ENCODE measurements around the gene TMC2.
"Not testable (repeated sequence)": the region's sequence is repeated elsewhere in the genome, so short reads cannot be mapped to it uniquely, and the experiment has no call there.

TMC2 gene, protein sequence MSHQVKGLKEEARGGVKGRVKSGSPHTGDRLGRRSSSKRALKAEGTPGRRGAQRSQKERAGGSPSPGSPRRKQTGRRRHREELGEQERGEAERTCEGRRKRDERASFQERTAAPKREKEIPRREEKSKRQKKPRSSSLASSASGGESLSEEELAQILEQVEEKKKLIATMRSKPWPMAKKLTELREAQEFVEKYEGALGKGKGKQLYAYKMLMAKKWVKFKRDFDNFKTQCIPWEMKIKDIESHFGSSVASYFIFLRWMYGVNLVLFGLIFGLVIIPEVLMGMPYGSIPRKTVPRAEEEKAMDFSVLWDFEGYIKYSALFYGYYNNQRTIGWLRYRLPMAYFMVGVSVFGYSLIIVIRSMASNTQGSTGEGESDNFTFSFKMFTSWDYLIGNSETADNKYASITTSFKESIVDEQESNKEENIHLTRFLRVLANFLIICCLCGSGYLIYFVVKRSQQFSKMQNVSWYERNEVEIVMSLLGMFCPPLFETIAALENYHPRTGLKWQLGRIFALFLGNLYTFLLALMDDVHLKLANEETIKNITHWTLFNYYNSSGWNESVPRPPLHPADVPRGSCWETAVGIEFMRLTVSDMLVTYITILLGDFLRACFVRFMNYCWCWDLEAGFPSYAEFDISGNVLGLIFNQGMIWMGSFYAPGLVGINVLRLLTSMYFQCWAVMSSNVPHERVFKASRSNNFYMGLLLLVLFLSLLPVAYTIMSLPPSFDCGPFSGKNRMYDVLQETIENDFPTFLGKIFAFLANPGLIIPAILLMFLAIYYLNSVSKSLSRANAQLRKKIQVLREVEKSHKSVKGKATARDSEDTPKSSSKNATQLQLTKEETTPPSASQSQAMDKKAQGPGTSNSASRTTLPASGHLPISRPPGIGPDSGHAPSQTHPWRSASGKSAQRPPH

DNA sequence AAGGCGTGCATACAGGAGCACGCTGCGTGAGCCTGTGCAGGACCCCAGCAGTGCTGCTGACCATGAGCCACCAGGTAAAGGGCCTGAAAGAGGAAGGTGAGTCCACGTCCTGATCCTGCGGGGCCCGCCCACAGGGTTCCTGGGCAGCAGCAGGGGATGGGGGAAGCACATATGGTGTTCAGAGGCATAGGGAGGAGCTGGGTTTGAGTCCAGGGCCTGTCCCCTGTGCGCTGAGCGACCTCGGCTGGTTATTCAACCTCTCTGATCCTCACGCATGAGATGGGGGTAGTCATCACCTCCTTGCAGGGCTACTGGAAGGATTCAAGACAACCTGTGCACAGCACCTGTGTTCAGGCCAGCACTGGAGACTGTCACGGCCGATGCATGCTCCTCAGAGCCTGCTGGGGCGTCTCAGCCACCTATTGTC, at the start of gene TMC2:
Gene TMC2, plus strand, starts transcription at position 14 of the 427 bp plus-strand sequence. Its CDS starts 49 bp downstream, at position 63.
- no peak for DNase-seq (ENCODE audit: low read depth)

DNA sequence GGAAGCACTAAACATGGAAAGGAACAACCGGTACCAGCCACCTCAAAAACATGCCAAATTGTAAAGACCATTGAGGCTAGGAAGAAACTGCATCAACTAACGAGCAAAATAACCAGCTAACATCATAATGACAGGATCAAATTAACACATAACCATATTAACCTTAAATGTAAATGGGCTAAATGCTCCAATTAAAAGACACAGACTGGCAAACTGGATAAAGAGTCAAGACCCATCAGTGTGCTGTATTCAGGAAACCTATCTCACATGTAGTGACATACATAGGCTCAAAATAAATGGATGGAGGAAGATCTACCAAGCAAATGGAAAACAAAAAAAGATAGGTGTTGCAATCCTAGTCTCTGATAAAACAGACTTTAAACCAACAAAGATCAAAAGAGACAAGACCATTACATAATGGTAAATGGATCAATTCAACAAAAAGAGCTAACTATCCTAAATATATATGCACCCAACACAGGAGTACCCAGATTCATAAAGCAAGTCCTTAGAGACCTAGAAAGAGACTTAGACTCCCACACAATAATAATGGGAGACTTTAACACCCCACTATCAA, 33.5 kb upstream of the TMC2 start:
- not testable (repeated sequence) for DNase-seq (ENCODE audit: low read depth)

DNA sequence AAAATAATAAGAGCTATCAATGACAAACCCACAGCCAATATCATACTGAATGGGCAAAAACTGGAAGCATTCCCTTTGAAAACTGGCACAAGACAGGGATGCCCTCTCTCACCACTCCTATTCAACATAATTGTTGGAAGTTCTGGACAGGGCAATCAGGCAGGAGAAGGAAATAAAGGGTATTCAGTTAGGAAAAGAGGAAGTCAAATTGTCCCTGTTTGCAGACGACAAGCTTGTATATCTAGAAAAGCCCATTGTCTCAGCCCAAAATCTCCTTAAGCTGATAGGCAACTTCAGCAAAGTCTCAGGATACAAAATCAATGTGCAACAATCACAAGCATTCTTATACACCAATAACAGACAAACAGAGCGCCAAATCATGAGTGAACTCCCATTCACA, 31.6 kb upstream of the TMC2 start:
- DNase-seq (ENCODE audit: low read depth) = not testable (repeated sequence)

DNA sequence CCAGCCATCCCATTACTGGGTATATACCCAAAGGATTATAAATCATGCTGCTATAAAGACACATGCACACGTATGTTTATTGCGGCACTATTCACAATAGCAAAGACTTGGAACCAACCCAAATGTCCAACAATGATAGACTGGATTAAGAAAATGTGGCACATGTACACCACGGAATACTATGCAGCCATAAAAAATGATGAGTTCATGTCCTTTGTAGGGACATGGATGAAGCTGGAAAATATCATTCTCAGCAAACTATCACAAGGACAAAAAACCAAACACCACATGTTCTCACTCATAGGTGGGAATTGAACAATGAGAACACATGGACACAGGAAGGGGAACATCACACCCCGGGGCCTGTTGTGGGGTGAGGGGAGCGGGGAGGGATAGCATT, 29.9 kb upstream of the TMC2 start:
- DNase-seq (ENCODE audit: low read depth) = not testable (repeated sequence)

DNA sequence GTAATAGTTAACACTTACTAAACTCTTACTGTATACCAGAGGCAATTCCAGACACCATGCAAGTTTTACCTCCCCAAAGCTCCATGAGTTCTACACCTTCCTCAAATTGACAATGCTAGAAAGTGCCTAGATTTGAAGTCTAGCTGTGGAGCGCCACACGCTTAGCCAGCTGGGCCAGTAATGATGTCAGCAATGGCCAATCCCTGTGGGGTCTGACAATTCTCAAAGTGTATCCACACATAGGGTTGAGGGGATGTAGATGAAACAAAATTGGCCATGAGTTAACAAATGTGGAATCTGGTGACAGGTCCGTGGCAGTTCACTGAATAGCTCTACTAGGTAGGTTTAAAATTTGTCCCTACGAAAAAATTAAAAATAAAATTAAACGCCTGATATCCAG, 28.9 kb upstream of the TMC2 start:
- DNase-seq (ENCODE audit: low read depth) = no peak

DNA sequence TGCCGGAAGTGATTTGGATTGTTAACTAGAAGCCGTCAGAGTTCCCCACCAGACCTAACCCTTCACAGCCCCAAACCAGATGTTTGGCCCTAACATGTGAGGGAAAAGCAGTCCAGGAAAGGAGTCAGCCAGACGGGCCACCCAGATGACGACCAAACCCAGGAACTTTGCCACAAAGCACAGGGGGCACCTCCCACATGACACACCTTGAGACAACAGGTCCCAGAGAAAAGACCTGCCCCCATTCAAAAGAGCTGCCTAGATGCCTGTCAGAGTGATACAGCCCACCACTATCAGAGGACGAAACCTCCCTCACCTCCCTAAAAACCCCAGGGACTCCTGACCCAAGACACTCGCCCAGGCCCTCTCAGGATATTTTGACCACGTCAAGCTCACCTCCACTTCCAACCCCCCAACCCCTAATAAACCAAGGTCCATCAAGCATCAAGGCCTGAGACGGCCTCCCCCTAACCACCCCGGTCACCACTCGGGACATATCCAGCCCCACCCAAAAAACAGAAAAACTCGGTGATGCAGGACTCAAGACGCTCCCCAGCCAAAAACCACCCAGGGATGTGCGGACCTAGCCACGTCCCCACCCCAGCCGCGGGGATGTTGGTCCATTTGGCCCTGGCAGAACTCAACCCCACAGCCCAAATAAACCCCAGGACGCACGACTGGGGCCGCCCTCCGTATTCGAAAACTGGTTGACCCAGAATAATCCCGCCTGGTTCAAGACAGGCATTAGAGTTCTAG, 28.3 kb upstream of the TMC2 start:
- DNase-seq (ENCODE audit: low read depth) = no peak

DNA sequence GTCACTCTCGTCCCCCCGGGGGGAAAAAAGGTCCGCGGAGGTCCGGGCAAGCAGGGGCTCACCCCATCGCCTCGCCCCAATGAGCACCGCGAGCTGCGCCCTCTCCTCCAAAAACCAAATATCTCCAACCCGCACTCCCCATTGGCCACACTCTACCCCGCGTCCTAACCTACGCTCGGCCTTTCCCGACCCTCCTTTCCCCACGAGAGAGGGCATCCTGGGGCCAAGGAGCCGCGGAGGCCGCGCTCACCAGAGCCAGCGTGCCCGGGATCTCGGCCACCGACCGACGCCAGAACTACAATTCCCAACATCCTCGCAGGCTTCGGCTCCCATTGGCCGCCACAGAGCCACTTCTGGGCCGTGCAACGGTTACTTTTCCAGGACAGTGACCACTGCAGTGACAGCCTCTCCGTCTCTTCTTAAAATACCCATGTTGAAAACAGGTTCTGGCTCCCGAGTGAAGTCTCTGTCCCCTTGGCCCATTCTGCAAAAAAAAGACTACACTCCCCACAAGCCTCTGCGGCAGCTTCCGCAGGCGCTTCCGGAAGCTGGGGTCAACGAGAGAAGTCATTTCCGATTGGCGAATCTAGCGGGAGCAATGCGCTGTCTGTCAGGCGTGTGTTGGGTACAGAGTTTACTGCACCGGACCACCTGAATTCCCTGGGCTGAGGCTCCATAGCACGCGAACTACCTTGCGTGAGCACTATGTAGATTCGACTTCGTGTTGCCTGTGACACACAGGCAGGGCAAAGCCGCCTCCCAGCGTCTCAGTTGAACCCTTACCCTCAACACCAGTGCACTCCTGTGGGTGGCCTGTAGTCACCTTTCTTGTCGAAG, 27.5 kb upstream of the TMC2 start, which contains the start of gene ZNF343:
Gene ZNF343, minus strand, starts transcription at position 285 of the 837 bp plus-strand sequence. CDS start 15,020 bp downstream, outside the sequence.
- no peak for DNase-seq (ENCODE audit: low read depth)

DNA sequence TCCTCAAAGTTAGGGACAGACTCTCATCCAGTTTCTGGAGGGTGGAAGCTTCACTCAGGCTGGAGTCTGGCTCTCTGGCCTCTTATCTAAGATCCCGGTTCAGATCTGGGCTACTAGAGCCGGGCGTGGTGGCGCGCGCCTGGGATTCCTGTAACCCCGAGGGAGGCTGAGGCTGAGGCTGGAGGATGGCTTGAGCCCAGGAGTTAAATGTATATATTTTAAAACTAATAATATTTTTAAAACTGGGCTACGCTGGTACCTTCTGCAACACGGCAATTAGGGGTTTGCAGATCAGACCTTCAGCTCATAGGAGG, 26.9 kb upstream of the TMC2 start:
- DNase-seq (ENCODE audit: low read depth) = no peak

DNA sequence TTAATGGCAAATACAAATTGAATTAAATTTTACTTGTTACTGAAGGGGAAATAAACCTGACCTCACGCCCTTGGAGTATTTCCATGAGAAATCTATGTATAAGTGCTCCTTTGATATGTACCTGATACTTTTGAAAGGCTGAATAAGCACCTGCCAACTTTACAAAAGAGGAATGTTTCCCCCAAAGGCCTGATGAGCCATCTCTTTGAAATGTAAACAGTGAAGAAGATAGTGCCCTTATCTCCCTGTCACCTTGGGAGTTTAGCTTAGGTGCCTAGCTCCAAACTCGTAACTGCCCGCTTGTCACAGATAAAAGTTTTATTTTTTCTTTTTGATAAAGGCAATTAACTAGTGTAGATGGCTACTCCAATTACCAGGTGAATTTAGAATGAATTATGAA, 26.6 kb upstream of the TMC2 start:
- no peak for DNase-seq (ENCODE audit: low read depth)

DNA sequence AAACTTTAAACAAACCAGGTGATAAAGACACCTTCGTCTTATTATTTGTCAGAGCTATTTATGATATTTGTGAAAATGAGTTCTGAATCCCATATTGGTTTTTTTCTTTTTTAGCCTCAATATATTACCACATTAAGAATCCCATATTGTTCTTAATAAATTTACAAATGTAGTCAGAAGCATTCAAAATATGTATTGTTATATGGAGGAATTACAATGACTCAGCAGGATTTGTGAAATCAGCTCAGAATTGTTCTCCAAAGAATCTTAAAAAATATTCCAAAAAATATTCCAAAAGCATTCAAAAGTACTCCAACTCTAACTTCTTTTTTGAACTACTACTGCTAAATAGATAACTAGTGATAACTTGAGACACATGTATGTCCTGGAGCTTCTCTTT, 21.2 kb upstream of the TMC2 start:
- DNase-seq (ENCODE audit: low read depth) = no peak

DNA sequence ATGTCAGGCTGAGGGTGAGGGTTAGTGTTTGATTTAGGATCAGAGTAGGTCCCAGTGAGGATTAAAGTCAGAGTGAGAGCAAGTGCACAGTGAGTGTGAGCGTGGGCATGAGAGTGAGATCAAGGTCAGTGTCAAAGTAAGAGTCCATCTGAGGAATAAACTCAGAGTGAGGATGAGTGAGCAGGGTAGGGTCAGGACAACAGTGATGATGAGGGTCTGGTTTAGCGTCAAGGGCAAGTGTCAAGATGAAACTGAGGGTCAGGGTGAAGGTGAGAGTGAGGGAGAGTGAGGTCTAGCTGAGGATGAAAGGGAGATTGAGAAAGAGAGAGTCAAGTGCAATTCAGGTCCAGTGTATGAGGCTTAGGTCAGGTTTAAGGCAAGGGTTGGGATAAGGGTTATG, 20.0 kb upstream of the TMC2 start:
- no peak for DNase-seq (ENCODE audit: low read depth)

DNA sequence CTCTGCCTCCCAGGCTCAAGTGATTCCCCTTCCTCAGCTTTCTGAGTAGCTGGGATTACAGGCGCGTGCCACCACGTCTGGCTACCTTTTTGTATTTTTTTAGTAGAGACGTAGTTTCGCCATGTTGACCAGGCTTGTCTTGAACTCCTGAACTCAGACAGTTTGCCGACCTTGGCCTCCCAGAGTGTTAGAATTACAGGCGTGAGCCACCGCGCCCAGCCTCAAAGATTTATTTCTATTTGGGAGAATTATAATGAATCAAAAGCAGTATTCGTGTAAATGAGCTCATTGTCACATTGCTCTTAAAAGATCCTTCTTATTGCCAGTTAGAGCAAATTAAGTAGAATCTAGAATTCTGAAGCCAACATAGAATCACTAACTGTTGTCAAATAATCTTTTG, 18.3 kb upstream of the TMC2 start:
- no peak for DNase-seq (ENCODE audit: low read depth)

DNA sequence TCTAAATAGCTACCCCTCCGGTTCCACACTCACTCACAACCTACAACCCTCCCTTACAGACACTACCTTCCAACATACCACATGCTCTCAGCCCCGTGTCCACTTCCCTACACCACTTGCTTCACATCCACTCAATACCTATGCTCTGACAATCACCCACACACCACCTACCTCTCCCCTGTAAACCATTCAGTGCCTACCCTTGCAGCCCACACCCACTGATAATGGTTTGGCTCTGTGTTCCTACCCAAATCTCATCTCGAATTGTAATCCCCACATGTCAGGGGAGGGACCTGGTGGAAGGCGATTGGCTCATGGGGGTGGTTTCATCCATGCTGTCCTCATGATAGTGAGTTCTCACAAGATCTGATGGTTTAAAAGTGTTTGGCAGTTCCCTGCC, 17.8 kb upstream of the TMC2 start:
- no peak for DNase-seq (ENCODE audit: low read depth)

DNA sequence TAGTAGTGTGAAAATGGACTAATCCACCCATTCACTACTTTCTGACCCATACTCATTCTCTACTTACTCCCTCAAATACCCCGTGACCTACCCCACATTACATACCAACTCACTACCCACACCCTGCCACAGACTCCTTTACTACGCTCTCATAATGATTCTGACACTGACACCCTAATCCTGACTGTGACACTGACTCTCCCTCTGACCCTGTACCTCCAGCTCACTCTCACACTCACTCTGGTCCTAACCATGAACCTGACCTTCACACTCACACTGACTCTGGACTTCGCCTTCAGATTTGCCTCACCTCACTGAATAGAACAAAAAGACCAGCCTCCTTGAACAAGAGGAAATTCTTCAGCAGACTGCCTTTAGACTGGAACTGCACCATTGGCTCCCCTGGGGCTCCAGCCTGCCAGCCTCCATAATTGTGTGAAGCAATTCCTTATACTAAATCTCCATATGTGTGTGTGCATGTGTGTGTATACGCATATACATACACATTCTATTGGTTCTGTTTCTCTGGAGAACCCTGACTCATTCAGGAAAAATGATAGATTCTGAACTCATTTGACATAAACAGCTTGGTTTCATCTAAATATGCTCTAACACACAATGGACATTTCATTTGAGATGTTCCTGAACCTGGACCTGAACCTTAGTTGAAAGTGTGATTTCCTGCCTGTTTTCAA, 17.1 kb upstream of the TMC2 start:
- DNase-seq (ENCODE audit: low read depth) = no peak

DNA sequence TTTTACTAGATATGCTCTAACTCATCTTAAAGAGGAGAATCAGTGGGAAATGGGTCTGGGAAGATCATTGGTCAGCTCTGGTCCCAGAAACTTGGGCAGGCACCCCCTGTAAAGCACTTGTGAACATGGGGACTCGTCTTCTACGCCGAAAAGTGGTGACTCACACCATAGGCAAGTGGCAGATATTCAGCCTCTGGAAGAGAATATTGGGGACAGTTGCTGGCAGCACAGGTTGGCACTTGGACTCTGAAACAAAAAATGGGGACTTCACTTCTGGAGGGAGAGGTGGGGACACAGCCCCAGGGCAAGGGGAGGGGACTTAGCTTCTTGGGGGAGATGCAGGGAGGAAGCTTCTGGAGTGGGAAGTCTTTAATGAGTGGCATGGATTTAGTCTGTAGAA, 15.8 kb upstream of the TMC2 start:
- DNase-seq (ENCODE audit: low read depth) = no peak

DNA sequence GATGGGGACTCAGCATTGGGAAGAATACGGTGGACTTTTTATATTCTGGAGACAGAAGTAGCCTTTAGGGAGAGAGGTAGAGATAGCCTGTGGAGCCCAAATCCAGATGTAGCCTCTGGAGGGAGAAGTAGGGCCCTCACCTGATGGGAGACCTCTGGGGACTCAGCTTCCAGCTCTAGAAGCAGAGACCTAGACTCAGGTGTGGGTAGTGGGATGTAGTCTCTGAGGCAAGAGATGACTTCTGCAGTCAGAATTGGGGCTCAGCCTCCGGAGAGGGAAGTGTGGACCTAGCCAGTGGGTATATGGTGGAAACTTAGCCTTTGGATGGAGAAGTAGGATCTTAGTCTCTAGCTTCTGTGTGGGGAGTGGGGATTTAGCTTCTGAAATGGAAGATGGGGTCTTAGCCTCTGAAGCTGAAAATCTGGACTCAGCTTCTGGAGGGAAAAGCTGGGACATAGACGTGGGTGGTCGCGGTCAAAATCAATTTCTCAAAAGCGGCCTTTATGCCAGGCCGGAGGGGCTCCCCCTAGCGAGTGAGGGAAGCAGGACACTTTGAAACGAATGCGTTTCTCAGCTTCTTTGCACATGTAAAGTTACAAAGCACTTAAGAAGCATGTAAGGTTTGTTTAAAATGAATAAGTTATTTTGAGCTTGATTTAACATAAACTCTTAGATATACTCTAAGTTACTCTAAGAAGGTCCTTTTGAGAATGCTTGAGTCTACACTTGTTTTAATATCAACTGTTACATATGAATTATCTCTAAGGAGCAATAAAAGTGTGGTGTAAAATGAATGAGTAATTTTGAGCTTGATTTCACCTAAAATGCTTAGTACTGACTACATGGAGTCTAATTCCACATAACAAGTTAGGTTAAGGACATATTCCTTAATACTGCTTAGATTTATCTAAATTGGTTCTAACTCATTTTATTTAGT, 14.7 kb upstream of the TMC2 start:
- DNase-seq (ENCODE audit: low read depth) = no peak

DNA sequence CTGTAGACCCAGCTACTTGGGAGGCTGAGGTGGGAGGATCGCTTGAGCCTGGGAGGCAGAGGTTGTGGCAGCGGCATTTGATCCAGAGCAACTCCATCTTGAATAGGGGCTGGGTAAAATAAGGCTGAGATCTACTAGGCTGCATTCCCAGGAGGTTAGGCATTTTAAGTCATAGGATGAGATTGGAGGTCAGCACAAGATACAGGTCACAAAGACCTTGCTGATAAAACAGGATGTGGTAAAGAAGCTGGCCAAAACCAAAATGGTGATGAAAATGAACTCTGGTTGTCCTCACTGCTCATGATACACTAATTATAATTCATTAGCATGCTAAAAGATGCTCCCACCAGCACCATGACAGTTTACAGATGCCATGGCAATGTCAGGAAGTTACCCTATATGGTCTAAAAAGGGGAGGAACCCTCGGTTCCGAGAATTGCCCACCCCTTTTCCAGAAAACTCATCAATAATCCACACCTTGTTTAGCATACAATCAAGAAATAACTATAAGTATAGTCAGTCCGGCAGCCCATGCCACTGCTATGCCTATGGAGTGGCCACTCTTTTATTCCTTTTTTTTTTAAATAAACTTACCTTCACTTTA, 13.4 kb upstream of the TMC2 start:
- not testable (repeated sequence) for DNase-seq (ENCODE audit: low read depth)

DNA sequence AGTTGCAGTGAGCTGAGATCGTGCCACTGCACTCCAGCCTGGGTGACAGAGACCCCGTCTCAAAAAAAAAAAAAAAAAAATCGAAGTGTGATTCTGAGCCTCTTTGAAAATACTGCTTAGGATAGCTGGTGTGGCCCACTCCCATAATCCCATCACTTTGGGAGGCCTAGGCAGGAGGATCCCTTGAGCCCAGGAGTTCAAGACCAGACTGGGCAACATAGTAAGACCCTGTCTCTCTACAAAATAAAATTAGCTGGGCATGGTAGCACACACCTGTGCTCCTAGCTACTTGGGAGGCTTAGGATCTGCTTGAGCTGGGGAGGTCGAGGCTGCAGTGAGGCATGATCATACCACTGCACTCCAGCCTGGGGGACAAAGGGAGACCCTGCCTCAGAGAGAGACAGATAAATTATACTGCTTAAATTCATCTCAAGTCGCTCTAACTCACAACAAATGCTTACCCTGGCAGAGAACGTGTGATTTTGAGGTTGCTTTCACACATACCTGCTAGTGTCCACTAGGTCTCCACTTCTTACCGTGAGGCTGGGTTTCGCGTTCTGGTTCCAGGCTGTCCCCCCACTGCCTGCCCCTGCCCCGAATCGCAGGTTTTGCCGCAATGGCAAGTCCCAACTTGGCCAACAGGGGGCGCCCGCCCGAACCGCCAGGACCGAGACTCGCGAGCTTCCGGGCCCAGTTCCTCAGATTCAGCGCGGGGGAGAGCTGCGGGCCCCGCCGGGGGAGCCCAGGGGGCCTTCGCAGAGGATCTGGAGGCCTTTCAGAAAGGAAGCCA, 12.3 kb upstream of the TMC2 start:
- no peak for DNase-seq (ENCODE audit: low read depth)

All from GM04503 (cell line).